Measurements from ENCODE around the gene SURF2.
"Not testable (repeated sequence)": the region's sequence is repeated elsewhere in the genome, so short reads cannot be mapped to it uniquely, and the experiment has no call there.

The SURF2 gene

DNA sequence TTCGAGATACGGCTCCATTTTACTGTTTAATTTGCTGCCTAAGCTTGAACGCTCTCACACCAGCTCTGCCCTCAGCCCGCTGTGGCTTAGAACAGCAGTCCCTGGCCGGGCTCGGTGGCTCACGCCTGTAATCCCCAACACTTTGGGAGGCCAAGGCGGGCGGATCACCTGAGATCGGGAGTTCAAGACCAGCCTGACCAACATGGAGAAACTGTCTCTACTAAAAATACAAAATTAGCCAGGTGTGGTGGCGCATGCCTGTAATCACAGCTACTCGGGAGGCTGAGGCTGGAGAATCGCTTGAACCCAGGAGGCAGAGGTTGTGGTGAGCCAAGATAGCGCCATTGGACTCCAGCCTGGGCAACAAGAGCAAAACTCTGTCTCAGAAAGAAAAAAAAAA is 20.9 kb downstream of the SURF2 start:
- DNase-seq (ENCODE audit: low read depth): not testable (repeated sequence)

DNA sequence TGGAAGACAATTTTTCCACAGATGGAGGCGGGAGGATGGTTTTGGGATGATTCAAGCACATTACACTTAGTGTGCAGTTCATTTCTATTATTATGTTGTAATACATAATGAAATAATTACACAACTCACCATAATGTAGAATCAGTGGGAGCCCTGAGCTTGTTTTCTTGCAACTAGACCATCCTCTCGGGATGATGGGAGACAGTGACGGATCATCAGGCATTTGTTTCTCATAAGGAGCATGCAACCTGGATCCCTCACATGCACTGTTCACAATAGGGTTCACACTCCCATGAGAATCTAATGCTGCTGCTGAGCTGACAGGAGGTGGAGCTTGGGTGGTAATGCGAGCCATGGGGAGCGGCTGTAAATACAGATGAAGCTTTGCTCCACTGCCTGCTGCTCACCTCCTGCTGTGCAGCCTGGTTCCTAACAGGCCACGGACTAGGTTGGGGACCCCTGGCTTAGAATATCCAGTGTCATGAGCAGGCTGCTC is 21.4 kb downstream of the SURF2 start:
- no peak for DNase-seq (ENCODE audit: low read depth)

- DNase-seq (ENCODE audit: low read depth): no peak
These were observed 22.1 kb downstream of the SURF2 start for GRCh38 chr9:133378408-133378962.

DNA sequence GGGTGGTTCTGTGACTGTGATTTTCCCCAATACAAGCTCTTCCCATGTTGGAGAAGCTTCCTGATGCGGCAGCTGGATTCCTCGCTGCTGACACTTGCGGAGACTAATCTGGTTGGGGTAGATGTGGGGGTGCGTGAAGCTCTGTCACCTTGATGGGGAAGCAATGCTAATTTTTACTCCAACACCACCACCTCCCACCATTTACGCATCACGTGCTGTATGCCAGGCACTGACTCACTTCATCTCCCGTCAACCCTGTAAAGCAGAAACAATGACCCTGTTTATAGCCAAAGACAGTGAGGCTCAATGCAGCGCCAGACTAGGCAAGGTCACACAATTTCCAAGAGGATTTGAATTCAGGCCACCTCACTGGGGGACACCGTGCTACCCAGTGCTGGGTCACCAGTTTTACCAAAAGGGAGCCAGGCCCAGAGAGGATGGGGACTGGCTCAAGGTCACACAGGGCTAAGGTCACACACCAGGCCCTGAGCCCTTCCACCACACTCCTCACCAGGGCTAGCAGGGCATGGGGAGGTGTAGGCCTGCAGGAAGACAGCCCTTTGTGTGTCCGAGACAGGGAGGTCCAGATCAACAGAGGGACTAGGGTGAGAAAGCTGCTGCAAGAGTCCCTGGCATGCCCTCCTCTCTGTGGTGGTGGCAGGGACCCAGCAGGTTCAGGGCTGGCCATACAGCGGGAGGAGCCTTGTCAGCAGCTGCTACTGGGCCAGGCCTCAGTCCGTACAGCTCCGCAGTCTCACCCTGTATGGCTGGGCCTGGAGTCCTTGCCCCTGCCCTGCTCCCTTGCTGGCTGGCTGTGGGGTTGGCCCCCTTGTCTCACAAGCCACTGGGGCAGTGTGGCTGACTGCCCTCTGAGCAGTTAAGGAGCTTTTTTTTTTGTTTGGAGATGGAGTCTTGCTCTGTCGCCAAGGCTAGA is 23.1 kb downstream of the SURF2 start:
- no peak for DNase-seq (ENCODE audit: low read depth)

- DNase-seq (ENCODE audit: low read depth): no peak
These were observed 24.4 kb downstream of the SURF2 start for GRCh38 chr9:133380734-133381133.

- DNase-seq (ENCODE audit: low read depth): no peak
These were observed 26.3 kb downstream of the SURF2 start for GRCh38 chr9:133382507-133383141.

GRCh38 chr9:133383438-133383837 is 27.1 kb downstream of the SURF2 start:
- DNase-seq (ENCODE audit: low read depth): no peak

- DNase-seq (ENCODE audit: low read depth): no peak
These were observed 28.5 kb downstream of the SURF2 start for GRCh38 chr9:133384736-133385321.

GRCh38 chr9:133385452-133385851 is 29.1 kb downstream of the SURF2 start:
- DNase-seq (ENCODE audit: low read depth): no peak

- no peak for DNase-seq (ENCODE audit: low read depth)
These were observed 30.0 kb downstream of the SURF2 start for GRCh38 chr9:133386338-133386737.

DNA sequence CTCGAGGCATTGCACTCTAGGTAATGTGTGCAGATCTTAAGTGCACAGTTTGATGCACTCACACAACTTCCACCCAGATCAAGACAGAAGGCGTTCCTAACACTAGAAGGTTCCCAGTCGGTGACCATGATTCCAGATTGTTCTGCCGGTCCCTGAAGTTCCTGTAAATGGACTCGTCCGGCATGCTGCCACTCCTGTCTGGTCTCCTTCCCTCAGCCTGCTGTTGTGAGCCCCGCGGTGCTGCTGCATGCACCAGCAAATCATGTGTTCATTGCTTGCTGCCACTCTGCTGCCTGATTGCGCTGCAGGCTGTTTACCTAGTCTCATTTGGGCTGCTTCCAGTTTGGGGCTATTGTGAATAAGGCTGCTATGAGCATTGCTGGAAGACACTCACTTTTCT is 31.3 kb downstream of the SURF2 start:
- no peak for DNase-seq (ENCODE audit: low read depth)

GRCh38 chr9:133389025-133389557 is 32.7 kb downstream of the SURF2 start:
- DNase-seq (ENCODE audit: low read depth): no peak

DNA sequence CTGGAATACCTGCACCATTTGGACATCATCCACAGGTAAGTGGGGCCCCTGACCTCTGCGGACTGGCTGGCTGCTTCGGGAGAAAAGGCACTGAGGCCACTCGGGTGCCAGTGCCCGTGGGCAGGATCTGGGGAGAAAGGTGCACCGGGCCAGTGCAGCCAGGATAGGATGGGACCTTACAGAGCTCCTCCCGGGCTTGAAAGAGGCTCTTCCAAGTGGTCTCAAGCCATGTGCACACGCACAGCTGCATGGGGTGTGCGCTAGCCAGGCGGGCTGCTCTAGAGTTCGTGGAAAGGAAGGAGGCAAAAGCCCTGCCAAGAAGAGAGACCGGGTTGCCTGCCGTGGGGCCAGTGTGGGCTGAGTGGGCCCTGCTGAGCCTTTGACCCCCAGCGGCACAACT is 33.2 kb downstream of the SURF2 start:
- no peak for DNase-seq (ENCODE audit: low read depth)

DNA sequence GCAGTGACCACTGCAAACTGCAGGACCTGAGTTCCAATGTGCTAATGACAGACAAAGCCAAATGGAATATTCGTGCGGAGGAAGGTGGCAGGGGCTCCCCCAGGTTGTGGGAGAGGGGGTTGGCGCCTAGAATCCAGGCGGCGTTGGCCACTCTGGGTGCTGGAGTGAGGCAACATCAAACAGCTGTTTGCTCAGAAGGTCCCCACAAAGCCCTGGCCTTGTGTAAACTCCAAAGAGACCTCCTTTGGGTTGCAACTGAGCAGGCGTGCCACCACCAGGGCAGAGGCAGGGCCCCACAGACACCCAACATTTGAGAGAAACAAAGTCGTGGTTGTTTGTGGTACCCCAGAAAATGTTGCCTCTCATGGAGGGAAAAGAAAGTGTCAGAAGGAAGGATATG is 34.4 kb downstream of the SURF2 start:
- DNase-seq (ENCODE audit: low read depth): no peak

DNA sequence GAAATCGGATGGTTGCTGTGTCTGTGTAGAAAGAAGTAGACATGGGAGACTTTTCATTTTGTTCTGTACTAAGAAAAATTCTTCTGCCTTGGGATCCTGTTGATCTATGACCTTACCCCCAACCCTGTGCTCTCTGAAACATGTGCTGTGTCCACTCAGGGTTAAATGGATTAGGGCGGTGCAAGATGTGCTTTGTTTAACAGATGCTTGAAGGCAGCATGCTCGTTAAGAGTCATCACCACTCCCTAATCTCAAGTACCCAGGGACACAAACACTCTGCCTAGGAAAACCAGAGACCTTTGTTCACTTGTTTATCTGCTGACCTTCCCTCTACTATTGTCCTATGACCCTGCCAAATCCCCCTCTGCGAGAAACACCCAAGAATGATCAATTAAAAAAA is 35.1 kb downstream of the SURF2 start:
- not testable (repeated sequence) for DNase-seq (ENCODE audit: low read depth)

GRCh38 chr9:133392308-133392707 is 36.0 kb downstream of the SURF2 start:
- not testable (repeated sequence) for DNase-seq (ENCODE audit: low read depth)

DNA sequence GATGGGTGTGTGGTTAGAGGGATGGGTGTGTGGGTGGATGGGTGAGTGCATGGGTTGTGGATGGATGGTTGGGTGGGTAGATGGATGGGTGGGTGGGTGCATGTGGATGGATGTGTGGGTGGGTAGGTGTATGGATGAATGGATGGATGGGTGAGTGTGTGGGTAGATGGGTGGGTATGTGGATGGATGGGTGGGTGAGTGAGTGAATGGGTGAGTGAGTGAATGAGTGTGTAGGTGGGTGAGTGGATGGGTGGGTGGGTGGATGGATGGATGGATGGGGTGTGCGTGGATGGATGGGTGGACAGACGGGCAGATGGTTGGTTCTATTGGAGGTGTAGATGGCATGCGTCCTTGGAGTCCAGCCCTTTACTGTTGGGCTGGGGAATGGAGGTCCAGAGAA is 37.0 kb downstream of the SURF2 start:
- no peak for DNase-seq (ENCODE audit: low read depth)

DNA sequence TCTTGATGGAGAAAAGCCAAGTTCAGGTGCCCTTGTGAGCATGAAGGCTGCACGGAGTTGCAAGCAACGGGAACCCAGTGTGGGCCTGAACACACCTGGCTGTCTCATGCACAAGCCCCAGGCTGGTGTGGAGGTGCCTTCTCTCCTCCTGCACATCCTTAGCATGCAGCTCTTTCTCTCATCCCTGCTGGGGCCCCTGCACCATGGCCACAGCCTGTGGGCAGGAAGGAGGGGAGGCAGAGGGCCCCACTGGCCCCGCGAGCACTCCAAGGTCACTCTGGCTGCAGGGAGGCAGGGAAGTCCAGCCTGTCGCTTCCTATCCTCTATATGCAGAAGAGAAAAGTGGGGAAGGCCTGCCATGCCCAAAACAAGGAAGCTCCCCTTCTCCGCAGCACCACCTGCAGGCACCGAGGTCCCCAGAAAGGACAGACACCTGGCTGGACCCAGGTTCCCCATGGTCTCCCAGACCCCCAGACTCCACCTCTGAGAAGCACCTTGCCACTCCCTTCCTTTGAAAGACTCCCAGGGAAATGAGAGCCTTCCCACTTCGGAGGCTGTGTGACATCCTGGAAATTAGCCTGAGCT is 38.4 kb downstream of the SURF2 start:
- no peak for DNase-seq (ENCODE audit: low read depth)

GRCh38 chr9:133396952-133397351 is 40.6 kb downstream of the SURF2 start:
- no peak for DNase-seq (ENCODE audit: low read depth)

- no peak for DNase-seq (ENCODE audit: low read depth)
These were observed 41.0 kb downstream of the SURF2 start for GRCh38 chr9:133397370-133397769.

- DNase-seq (ENCODE audit: low read depth): no peak
These were observed 41.5 kb downstream of the SURF2 start for GRCh38 chr9:133397895-133398294.

GRCh38 chr9:133400292-133400691 is 43.9 kb downstream of the SURF2 start:
- no peak for DNase-seq (ENCODE audit: low read depth)

All from activated T-helper 1 cell treated with Interleukin-2 at 50 U/mL for 16 hours (primary cell).